Lower leg skin (tissue), 4 donors: ENCODE results near the gene NKD1. TPM values are rescaled to one million over a fixed set of nuclear protein-coding genes. Genes with fewer than 3 reads are reported as not detected.

Experiments used
- DNase-seq, 2 donors: peaks; one replicate each; pipeline ENCODE4 v3.0.0-alpha.2; 2019; ENCODE audit warnings: low spot score in 2 of 2
- H3K4me3 ChIP-seq: fragments of 200-600 bp; sonication (generic); 2 replicates; pipeline ENCODE4 v1.5.1; 2017; ENCODE audit warnings: mild to moderate bottlenecking, low read depth; ENCODE audit not compliant: poor library complexity, severe bottlenecking
- CTCF ChIP-seq, 3 donors: fragments of 450-650 bp; IDR thresholded peaks; one replicate each; pipeline ENCODE4 v1.5.1; 2016; ENCODE audit warnings: antibody characterized with exemption in 3 of 3, mild to moderate bottlenecking in 3 of 3, moderate library complexity in 2 of 3
- POLR2A ChIP-seq, 2 donors: fragments of 450-650 bp; IDR thresholded peaks; one replicate each; pipeline ENCODE4 v1.6.1; 2016 to 2017; ENCODE audit warnings: antibody characterized with exemption in 2 of 2, mild to moderate bottlenecking in 1 of 2, moderate library complexity in 1 of 2
- WGBS, 2 donors: methylation state at CpG; one replicate each; pipeline ENCODE4 v1.1.5; 2018; 5-methylcytosine and 5-hydroxymethylcytosine counted together
- intact Hi-C: fragments of 100-400 bp; cut with DNase I; formaldehyde crosslinking; loops from one replicate; pipeline ENCODE4 v1.15.0; 2023; ENCODE audit warnings: low total_unique reads
- total RNA-seq, 4 donors: library from RNA; depleted of rRNA; stranded (reverse); fragments of >200 nt; gene quantifications; one replicate each; pipeline ENCODE4 v1.1.0, GENCODE V29; 2016

The NKD1 gene
- total RNA-seq, 4 donors from 2014 or later = 5.1 to 15.2 (median 7.2) TPM

GRCh38 chr16:50570808-50571598 lies 22.8 kb downstream of the NKD1 start:
- no peak for DNase-seq
- WGBS, 2 donors = 94% methylated on average over 9 to 11 of the region's 11 CpGs
- TF ChIP-seq CTCF (IDR thresholded peaks at IDR 0.05) (no peak), POLR2A (IDR thresholded peaks at IDR 0.05) (no peak)
- H3K4me3 ChIP-seq = no peak overlapping the region
- intact Hi-C loops = no loop called here

GRCh38 chr16:50571786-50572185 lies 23.6 kb downstream of the NKD1 start:
- no peak overlapping the region for H3K4me3 ChIP-seq
- TF ChIP-seq CTCF (IDR thresholded peaks at IDR 0.05) (no peak), POLR2A (IDR thresholded peaks at IDR 0.05) (no peak)
- DNase-seq = no peak
- intact Hi-C loops = no loop called here
- 94% methylated on average over 7 of the region's 7 CpGs for WGBS, 2 donors

DNA sequence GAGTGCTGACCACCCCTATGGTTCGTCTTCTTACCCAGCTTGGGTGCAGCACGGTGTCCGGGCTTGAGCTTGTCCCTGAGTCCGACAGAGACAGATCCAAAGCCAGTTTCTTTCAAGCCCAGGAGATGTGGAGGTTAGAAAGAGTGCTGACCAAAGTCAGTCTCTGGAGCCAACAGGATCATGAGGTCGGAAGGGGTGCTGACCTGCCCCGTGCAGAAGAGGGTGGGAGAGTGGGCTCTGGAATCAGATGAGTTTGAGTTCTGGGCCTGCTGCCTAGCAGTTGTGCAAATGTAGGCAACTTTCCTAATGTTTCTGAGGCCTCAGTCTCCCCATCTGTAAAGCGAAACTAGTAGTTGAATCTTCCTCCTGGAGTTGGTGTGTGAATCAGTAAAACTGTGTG lies 24.5 kb downstream of the NKD1 start:
- TF ChIP-seq CTCF (IDR thresholded peaks at IDR 0.05) = no peak
- no peak for TF ChIP-seq POLR2A (IDR thresholded peaks at IDR 0.05)
- intact Hi-C loops = no loop called here
- H3K4me3 ChIP-seq = no peak overlapping the region
- WGBS, 2 donors = 89 to 91% methylated on average over 7 of the region's 7 CpGs
- DNase-seq = no peak

GRCh38 chr16:50573279-50573678 lies 25.1 kb downstream of the NKD1 start:
- TF ChIP-seq CTCF (IDR thresholded peaks at IDR 0.05) (no peak), POLR2A (IDR thresholded peaks at IDR 0.05) (no peak)
- no peak for DNase-seq
- intact Hi-C loops = no loop called here
- 87 to 91% methylated on average over 5 of the region's 5 CpGs for WGBS, 2 donors
- H3K4me3 ChIP-seq = no peak overlapping the region

- 48 to 54% methylated on average over 14 of the region's 14 CpGs for WGBS, 2 donors
- intact Hi-C loops = no loop called here
- no peak for DNase-seq
- no peak for TF ChIP-seq POLR2A (IDR thresholded peaks at IDR 0.05)
- no peak for TF ChIP-seq CTCF (IDR thresholded peaks at IDR 0.05)
- no peak overlapping the region for H3K4me3 ChIP-seq
These were observed 25.9 kb downstream of the NKD1 start for GRCh38 chr16:50573947-50574744.
